Measurements from ENCODE around the gene LIN7C.

The LIN7C gene

GRCh38 chr11:27497284-27497866 lies 9.2 kb downstream of the LIN7C start:
- peak; percentile 45 for TF ChIP-seq CTCF (IDR thresholded peaks at IDR 0.05; ENCODE audit: extremely low read depth, missing control alignments)

GRCh38 chr11:27496461-27496860 lies 10.1 kb downstream of the LIN7C start:
- no peak for TF ChIP-seq CTCF (IDR thresholded peaks at IDR 0.05; ENCODE audit: extremely low read depth, missing control alignments)
- no peak for DNase-seq (ENCODE audit: low spot score)

More at GRCh38 chr11:27497284-27497866, 9.2 kb downstream of the LIN7C start:
- no peak for DNase-seq (ENCODE audit: low spot score)

GRCh38 chr11:27495710-27496300 lies 10.8 kb downstream of the LIN7C start:
- TF ChIP-seq CTCF (IDR thresholded peaks at IDR 0.05; ENCODE audit: extremely low read depth, missing control alignments): no peak
- no peak for DNase-seq (ENCODE audit: low spot score)

GRCh38 chr11:27489092-27489491 lies 17.5 kb downstream of the LIN7C start:
- no peak for DNase-seq (ENCODE audit: low spot score)
- TF ChIP-seq CTCF (IDR thresholded peaks at IDR 0.05; ENCODE audit: extremely low read depth, missing control alignments): no peak

- TF ChIP-seq CTCF (IDR thresholded peaks at IDR 0.05; ENCODE audit: extremely low read depth, missing control alignments): no peak
Measured at GRCh38 chr11:27487706-27488105, 18.9 kb downstream of the LIN7C start.

GRCh38 chr11:27485930-27486773 lies 20.4 kb downstream of the LIN7C start:
- TF ChIP-seq CTCF (IDR thresholded peaks at IDR 0.05; ENCODE audit: extremely low read depth, missing control alignments): peak; percentile 81
- DNase-seq (ENCODE audit: low spot score): peak; percentile 53

More at GRCh38 chr11:27487706-27488105, 18.9 kb downstream of the LIN7C start:
- no peak for DNase-seq (ENCODE audit: low spot score)

- TF ChIP-seq CTCF (IDR thresholded peaks at IDR 0.05; ENCODE audit: extremely low read depth, missing control alignments): no peak
- DNase-seq (ENCODE audit: low spot score): no peak
Measured at GRCh38 chr11:27482793-27483192, 23.8 kb downstream of the LIN7C start.

All from GM20000 (cell line).